ENCODE measurements around the gene PPWD1.
A peak's percentile ranks its signal among the peaks of the same experiment; 100 is the strongest.

Gene PPWD1

DNA sequence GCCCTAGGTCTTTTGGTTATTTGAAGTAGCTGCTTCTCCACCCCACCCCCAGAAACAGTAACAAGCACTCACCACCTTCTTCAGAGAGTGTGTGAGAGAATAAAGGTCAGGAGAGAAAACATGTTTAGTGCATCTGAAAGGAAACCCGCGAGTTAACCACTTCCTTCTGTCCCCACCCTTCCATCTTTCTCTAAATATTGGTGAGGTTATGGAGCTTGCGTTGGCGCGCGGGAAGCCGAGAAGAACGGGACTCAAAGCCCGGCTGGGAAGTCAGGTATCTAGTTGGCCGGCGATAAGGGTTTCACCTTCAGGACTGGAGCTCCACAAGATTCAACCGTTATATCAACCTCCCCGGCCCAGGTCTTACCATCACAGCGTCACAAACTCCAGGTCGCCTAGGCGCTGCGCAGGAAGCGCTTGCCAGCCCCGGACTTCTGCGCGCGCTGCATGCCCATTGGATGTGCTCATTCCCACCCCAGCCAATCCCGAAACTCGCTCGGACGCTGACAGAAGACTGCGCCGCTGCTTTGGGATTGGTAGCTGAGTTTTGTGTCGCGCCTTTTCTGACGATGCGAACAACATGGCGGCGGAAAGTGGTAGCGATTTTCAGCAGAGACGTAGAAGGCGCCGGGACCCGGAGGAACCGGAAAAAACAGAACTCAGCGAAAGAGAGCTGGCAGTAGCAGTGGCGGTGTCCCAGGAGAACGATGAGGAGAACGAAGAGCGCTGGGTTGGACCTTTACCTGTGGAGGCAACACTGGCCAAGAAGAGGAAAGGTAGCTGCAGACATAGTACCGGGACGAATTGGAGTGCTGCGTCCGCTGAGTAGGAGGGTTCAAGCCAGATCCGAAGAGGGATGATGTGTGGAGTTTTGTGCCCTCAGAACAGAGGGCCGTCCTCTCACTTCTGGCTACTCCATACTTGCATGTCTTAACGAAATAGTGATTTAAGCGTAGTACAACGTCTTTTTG is at the start of gene PPWD1, which contains the start of gene CENPK:
Gene PPWD1, plus strand, starts transcription at position 566 of the 971 bp plus-strand sequence. Its CDS starts 15 bp downstream, at position 581.
Gene CENPK, minus strand, starts transcription at position 438 of the 971 bp plus-strand sequence. CDS start 8,261 bp downstream, outside the sequence.
- H3K36me3 ChIP-seq: peaks cover 18% of the 10 kb centered on the region
- H3K27ac ChIP-seq: peak within 1 kb of the TSS; percentile 83
- H3K4me3 ChIP-seq: peak within 1 kb of the TSS; percentile 79
- peaks cover 36% of the 10 kb centered on the region for H3K4me1 ChIP-seq
- 0 out of 2 replicates have a peak, but pooled peaks cover 5% of the 10 kb centered on the region for H4K20me1 ChIP-seq
- TF ChIP-seq Cebpa-rat (IDR thresholded peaks at IDR 0.05): no peak
- peak within 1 kb of the TSS; percentile 88 for H3K9ac ChIP-seq
- no peaks in the 10 kb centered on the region for H3K27me3 ChIP-seq
- peak within 1 kb of the TSS; percentile 86 for H3K4me2 ChIP-seq
- H3K9me3 ChIP-seq: no peaks in the 10 kb centered on the region

- no peak for TF ChIP-seq Cebpa-rat (IDR thresholded peaks at IDR 0.05)
- Histone ChIP-seq H3K27me3 (no peaks in the 10 kb centered on the region), H3K36me3 (peaks cover 62% of the 10 kb centered on the region), H3K4me2 (no peak overlapping the region), H3K9ac (no peak overlapping the region), H3K4me1 (no peaks in the 10 kb centered on the region), H4K20me1 (no peaks in the 10 kb centered on the region), H3K4me3 (no peak overlapping the region), H3K9me3 (no peaks in the 10 kb centered on the region), H3K27ac (no peak overlapping the region)
Observed at GRCh38 chr5:65525726-65526125, 37.4 kb upstream of the PPWD1 start.

- peaks cover 58% of the 10 kb centered on the region for H3K36me3 ChIP-seq
- H4K20me1 ChIP-seq: no peaks in the 10 kb centered on the region
- no peak overlapping the region for H3K4me2 ChIP-seq
- no peaks in the 10 kb centered on the region for H3K4me1 ChIP-seq
- TF ChIP-seq Cebpa-rat (IDR thresholded peaks at IDR 0.05): no peak
- H3K27ac ChIP-seq: no peak overlapping the region
- H3K9me3 ChIP-seq: no peaks in the 10 kb centered on the region
- no peaks in the 10 kb centered on the region for H3K27me3 ChIP-seq
- H3K4me3 ChIP-seq: no peak overlapping the region
- H3K9ac ChIP-seq: no peak overlapping the region
Observed at GRCh38 chr5:65530904-65531303, 32.2 kb upstream of the PPWD1 start.

DNA sequence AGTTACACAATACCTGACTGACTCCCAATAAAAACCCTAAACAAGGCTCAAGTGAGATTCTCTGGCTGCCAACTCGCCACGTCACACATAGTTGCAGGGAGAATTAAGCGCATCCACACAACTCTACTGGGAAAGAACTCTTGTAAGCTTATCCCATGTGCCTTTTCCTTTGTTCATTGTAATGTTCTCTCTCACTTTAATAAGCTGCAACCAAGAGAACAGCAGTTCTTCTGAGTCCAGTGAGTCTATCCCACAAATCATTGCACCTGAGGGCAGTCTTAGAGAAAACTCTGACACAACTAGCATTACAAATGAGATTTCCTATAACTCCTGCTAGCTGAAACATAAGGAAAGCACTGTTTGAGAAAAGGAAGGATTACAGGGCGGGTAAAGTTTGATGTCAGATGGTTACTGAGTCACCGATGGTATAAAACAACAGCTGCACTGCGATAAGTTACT is 27.5 kb upstream of the PPWD1 start:
- H3K9me3 ChIP-seq: no peaks in the 10 kb centered on the region
- H3K4me1 ChIP-seq: no peaks in the 10 kb centered on the region
- no peak overlapping the region for H3K9ac ChIP-seq
- H3K36me3 ChIP-seq: peaks cover 67% of the 10 kb centered on the region
- no peak overlapping the region for H3K4me3 ChIP-seq
- no peak overlapping the region for H3K4me2 ChIP-seq
- no peaks in the 10 kb centered on the region for H4K20me1 ChIP-seq
- no peak for TF ChIP-seq Cebpa-rat (IDR thresholded peaks at IDR 0.05)
- no peaks in the 10 kb centered on the region for H3K27me3 ChIP-seq
- H3K27ac ChIP-seq: no peak overlapping the region

DNA sequence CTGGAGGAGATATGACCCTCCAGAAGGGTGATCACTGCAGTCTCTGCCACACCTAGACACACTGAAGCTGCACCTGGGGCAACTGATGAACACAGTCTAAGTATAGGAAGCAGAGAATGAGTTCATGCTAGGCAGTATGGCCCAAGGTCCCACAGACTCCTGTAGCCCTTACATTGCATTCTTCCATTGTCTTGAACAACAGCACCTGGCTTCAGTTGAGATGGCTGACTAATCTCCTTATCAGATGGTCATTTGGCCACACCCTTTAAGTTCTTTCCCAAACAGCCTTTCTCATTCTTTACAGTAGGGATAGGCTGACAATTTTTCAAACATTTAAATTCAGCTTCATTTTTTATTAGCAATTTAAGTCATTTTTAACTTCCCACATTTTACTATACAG is 23.3 kb upstream of the PPWD1 start:
- Histone ChIP-seq H3K4me1 (no peaks in the 10 kb centered on the region), H3K27ac (no peak overlapping the region), H3K27me3 (no peaks in the 10 kb centered on the region), H3K36me3 (peaks cover 84% of the 10 kb centered on the region), H3K4me3 (no peak overlapping the region), H3K9ac (no peak overlapping the region), H4K20me1 (no peaks in the 10 kb centered on the region), H3K4me2 (no peak overlapping the region), H3K9me3 (no peaks in the 10 kb centered on the region)
- no peak for TF ChIP-seq Cebpa-rat (IDR thresholded peaks at IDR 0.05)

DNA sequence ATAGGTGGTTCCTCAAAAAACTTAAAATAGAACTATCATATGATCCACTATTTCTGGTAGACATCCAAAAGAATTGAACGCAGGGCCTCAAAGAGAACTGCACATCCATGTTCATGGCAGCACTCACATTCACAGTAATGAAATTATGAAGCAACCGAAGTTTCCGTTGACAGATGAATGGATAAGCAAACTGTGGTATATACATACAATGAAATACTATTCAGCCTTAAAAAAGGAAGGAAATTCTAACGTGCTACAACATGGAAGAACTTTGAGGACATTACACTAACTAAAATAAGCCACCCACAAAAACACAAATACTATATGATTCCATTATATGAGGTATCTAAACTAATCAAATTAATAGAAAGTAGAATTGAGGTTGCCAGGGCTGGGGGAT is 18.6 kb upstream of the PPWD1 start:
- Histone ChIP-seq H3K4me3 (no peak overlapping the region), H3K4me1 (no peaks in the 10 kb centered on the region), H3K36me3 (peaks cover 96% of the 10 kb centered on the region), H3K27me3 (no peaks in the 10 kb centered on the region), H3K27ac (no peak overlapping the region), H3K4me2 (no peak overlapping the region), H3K9me3 (no peaks in the 10 kb centered on the region), H4K20me1 (no peaks in the 10 kb centered on the region), H3K9ac (no peak overlapping the region)
- no peak for TF ChIP-seq Cebpa-rat (IDR thresholded peaks at IDR 0.05)

DNA sequence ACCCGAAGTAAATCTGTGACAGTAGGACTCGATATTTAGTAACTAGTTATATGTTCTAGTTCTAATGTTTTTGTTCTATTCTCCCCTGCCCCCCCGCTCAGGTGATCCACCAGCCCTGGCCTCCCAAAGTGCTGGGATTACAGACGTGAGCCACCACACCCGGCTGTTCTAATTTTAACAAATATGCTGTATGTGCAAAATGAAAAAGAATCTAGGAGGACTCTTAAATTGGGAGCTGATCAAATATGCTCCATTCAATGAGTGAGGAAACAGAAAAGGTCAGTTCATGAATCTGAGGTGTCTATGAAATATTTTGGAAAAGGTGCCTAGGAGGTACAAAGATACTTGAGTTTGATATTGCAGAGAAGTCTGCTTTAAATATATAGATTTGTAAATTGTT is 17.0 kb upstream of the PPWD1 start:
- Histone ChIP-seq H3K4me1 (no peaks in the 10 kb centered on the region), H3K36me3 (peaks cover 95% of the 10 kb centered on the region), H3K4me2 (no peak overlapping the region), H4K20me1 (no peaks in the 10 kb centered on the region), H3K4me3 (no peak overlapping the region), H3K27me3 (no peaks in the 10 kb centered on the region), H3K9ac (no peak overlapping the region), H3K27ac (no peak overlapping the region), H3K9me3 (no peaks in the 10 kb centered on the region)
- TF ChIP-seq Cebpa-rat (IDR thresholded peaks at IDR 0.05): no peak

- H3K27ac ChIP-seq: no peak overlapping the region
- H3K36me3 ChIP-seq: peaks cover 89% of the 10 kb centered on the region
- H3K9ac ChIP-seq: no peak overlapping the region
- no peak overlapping the region for H3K4me3 ChIP-seq
- no peaks in the 10 kb centered on the region for H3K4me1 ChIP-seq
- TF ChIP-seq Cebpa-rat (IDR thresholded peaks at IDR 0.05): no peak
- H3K4me2 ChIP-seq: no peak overlapping the region
- no peaks in the 10 kb centered on the region for H3K27me3 ChIP-seq
- no peaks in the 10 kb centered on the region for H4K20me1 ChIP-seq
- no peaks in the 10 kb centered on the region for H3K9me3 ChIP-seq
Observed at GRCh38 chr5:65548281-65548680, 14.8 kb upstream of the PPWD1 start.

GRCh38 chr5:65553941-65554340 is 9.2 kb upstream of the PPWD1 start:
- Histone ChIP-seq H3K36me3 (peaks cover 88% of the 10 kb centered on the region), H3K9ac (no peak overlapping the region), H3K4me1 (no peaks in the 10 kb centered on the region), H3K4me2 (no peak overlapping the region), H3K27ac (no peak overlapping the region), H3K27me3 (no peaks in the 10 kb centered on the region), H4K20me1 (no peaks in the 10 kb centered on the region), H3K4me3 (no peak overlapping the region), H3K9me3 (no peaks in the 10 kb centered on the region)
- TF ChIP-seq Cebpa-rat (IDR thresholded peaks at IDR 0.05): no peak

- no peaks in the 10 kb centered on the region for H4K20me1 ChIP-seq
- no peak overlapping the region for H3K9ac ChIP-seq
- H3K4me3 ChIP-seq: no peak overlapping the region
- H3K4me1 ChIP-seq: no peaks in the 10 kb centered on the region
- H3K4me2 ChIP-seq: no peak overlapping the region
- no peaks in the 10 kb centered on the region for H3K9me3 ChIP-seq
- no peaks in the 10 kb centered on the region for H3K27me3 ChIP-seq
- no peak overlapping the region for H3K27ac ChIP-seq
- H3K36me3 ChIP-seq: peaks cover 77% of the 10 kb centered on the region
- no peak for TF ChIP-seq Cebpa-rat (IDR thresholded peaks at IDR 0.05)
Observed at GRCh38 chr5:65555287-65555686, 7.8 kb upstream of the PPWD1 start.
